ENCODE measurements around the gene DCDC1.

Gene DCDC1

DNA sequence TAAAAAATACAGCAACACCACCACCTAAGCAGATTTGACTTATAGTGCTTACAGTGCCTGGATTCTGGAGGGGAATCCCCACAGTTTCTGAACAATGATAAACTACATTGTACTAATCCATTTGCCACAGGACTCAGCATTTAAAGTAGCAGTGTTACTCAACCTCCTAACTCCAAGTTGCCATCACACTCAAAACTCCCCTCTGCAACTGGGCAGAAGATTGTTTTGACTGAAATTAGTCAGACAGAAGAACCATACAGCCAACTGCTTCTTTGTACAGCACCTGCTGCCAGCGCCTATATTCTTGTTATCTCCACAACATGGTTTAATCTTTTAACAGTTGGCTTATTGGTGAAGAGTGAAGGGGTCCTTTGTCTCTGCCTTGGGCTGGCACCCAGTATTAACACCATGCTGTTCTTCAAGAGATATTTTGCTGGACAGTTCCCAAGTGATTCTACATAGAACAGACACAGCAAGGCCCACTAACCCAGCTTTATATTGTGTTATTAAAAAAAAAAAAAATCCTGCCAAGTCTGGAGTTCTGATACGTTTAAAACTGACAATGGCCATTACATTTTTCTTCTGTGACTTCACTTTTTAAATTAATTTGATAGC lies 273.2 kb downstream of the DCDC1 start:
- DNase-seq: no peak

DNA sequence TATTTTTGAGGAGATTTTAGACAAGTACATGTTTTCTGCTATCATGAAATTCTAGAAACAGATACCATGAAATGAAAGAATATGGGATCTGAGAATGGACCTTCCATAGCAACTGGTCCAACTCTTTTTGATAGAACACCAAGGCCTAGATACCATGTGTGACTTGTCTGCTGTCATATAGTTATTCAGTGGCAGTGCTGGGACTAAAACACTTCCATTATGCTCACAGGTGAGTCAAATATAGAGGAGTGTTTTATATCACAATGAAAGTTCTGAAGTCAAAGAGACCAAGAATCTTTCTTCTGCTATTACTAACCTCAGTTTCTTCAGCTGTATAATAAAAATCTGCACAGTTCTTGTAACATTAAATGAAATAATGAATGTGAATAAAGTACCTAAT lies 276.9 kb downstream of the DCDC1 start:
- no peak for DNase-seq

DNA sequence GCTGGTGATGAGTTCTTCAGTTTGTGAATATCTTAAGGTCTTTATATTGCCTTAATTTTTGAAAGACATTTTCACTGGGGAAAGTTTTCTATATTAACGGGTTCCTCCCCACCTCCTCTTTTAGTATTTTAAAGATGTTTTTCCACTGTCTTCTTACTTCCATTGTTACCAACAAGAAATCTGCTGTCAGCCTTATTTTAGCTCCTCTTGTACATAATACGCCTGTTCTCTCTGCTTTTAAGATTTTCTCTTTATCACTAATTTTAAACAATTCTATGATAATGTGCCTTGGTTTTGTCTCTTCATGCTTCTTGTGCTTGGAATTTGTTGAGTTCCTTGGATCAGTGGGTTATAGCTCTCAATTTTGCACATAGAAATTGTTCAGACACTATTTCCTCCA lies 280.4 kb downstream of the DCDC1 start:
- DNase-seq: no peak

DNA sequence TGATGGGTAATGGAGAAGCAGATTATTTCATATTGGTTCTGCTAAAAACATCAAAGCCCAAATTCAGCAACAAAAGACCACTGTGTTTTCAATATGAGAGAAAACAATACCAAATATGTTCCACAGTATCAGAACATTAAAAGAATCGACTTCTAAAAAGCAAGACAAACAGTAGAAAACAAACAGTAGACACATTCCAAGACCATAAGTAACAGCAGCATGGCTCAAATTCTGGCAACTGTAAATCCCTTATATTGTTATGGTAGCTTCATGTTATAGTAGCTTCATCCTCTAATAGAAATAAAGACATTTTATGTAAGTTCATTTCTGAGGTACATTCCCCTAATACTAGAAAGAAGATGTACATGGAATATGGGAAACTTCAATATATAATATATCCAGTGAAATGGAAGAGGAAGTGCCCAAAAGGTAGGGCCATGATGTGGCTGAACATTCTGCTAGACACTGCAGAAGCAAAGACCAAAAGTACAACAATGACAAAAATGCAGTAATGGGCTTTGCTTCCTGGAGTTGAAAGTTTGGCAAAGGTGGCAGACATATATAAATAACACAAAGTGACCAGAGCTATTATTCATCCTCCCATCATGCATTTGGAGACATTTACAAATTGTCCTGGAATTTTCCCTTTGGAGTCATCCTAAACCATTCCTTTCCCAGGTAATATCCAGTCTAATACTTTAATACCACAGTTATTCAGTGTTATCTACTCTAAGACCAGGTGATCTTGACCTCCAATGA lies 299.9 kb downstream of the DCDC1 start:
- DNase-seq: no peak

DNA sequence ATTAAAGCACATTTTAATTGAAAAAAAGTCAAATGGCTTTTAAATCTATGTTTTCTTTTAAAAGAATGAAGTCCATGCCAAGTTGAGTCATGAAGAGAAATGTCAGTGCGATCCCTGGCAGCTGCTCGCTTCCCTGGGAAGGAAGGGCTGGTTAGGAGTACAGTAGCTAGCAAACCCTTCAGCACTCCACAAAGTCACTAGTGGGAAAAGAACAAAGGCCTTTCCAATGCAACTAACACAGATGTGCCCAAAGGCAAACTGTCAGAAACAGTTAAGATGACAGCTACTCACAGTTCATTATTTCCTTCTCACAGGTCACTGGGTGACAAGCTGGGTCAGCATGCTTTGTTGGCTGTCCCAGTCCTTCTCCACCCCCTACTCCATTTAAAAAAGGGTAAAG lies 308.7 kb downstream of the DCDC1 start:
- no peak for DNase-seq

DNA sequence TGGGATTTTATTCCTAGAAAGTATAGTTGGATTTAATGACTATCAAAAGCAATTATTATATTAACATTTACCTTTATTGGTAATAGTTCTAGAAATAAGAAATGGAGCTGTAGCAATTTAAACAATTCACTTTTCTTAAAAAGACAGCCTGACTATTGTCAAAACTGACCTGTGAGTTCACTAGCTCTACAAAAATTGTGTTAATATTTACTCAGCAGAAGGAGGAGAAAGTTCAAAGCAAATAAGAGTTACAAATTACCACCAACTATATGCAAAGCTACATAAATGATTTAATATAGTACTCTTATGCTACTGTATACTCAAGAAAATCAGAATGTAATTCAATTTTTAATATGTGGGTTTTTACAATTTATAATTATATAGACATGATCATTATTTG lies 310.0 kb downstream of the DCDC1 start:
- no peak for DNase-seq

DNA sequence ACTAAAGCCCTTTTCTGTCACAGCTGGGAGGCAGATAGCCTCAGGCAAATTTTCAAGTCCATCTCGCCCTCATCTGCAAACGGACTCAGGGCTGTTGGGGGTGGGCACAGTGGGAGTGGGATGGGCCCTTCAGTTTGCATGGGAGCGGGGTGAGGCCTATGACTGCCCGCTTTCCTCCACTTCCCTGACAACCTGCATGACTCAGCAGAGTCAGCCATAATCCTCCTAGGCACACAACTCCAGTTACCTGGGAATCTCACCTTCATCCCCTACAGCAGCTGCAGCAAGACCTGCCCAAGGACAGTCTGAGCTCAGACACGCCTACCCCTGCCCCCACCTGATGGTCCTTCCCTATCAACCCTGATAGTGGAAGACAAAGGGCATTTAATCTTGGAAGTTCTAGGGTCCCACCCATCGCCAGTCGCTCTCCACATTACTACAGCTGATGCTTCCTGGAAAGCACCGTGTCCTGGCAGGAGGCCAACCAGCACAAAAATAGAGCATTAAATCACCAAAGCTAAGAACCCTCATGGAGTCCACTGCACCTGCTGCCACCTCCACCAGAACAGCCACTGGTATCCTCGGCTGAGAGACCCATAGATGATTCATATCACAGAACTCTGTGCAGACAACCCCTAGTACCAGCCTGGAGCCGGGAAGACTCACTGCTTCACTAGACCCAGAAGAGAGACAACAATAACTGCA lies 319.3 kb downstream of the DCDC1 start:
- no peak for DNase-seq

DNA sequence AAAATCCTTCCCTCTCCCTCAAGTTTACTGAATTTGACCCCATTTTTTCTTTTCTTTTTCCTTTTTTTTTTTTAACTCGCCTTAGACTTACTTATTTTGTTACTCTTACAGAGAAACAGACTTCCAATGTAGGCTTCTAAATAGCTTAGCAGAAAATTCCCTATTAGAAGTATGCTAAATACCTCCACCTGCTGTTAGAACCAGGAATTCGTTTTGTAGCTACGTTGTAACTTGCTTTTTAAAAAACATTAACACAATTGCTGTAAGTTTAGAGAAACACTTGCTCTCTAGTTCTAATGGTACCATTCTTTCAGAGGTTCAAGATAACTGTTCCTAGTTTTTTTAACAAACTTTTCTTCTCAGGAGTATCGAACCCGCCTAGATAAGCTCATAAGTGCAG lies 324.2 kb downstream of the DCDC1 start:
- DNase-seq: peak; percentile 3

DNA sequence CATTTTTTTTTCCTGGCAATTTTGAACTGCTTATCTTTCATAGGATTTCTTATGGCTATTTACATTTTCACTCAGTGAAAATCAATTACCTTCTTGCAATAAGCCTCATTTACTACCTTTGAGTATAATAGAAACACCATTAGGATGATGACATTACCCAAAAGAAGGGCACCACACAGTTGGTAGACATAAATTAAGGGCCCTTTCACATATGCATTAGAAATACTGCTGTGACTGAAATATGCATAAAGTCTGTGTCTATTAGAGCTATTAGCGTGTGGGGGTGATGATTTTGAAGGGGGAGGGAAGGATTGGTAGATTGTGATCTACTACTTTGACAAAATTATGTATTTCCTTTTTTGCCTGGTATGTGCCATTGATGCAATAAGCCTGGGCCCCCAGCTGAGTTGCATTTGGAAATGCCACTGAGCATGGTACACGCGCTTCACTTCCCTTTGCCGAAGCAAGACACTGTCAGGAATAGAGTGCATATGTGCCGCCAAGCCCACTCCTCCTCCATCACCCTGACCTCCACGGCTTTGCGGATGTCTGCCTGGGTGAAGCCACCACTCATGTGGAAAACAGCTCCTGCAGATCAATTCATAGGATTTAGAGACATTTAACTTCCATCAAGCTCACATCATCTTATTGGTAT lies 339.3 kb downstream of the DCDC1 start:
- no peak for DNase-seq

DNA sequence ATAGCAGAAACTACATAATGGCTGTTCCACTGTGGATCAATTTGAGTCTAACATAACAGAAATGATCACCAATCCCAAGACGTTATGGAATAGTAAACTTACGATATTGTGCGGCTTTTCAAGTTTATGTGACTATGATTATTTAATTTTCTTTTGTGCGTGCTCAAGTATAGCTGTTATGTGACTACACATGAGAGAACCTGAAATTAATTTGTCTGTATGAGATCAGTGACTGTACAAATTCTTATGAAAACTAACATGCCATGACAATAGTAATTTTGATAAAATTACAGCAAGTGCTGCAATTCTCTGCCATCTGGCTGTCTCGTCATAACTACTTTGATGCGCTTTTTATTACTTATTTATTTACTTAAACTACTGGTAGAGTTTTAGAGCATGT lies 343.2 kb downstream of the DCDC1 start:
- DNase-seq: no peak

DNA sequence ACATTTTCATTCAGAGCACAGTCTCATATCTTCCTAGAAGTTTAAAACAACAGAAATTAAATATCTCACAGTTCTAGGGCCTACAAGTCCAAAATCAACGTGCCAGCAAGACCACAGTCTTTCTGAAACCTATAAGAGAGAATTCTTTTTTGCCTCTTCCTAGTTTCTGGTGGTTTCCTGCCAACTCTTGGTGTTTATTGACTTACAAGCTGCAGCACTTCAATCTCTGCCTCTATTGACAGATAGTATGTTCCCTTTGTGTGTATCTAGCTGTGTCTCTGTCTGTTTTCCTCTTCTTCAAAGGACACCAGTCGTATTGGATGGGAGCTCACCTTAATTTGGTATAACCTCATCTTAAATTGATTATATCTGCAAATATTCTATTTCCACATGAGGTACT lies 347.5 kb downstream of the DCDC1 start:
- DNase-seq: no peak

DNA sequence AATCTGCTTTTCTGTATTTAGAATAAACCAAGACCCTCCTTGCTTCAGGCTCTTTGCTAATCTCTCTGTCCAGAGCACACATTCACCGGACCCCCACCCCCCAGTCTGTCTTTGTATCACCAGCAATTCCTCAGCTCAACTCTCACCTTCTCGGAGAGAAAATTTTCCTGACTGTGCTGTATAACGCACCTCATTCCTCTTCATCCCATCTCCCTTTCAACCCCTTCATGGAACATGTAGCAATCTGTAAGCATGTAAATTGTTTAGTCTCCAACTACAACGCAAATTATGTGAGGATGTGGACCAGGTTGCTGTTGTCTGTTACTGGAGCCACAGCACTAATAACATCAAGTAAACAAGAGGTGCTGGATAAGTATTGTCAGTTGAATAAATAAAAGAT lies 349.8 kb downstream of the DCDC1 start:
- no peak for DNase-seq

DNA sequence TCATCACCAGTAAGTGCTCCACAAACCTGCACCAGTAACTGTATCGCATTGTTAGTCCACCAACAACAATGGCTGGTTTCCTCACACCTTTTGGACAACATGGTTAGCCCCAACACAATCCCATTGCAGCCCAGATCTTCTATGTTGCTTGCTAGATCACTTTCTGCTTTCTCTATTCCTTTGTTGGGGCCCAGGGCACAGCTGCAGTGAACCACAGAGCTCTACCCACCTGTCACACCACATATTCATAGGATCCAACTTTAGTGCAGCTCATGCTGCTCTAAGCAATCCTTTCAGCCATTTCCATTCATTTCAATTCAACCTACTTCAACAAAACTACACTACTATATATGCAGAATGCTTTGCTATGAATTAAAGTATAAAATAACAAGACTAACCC lies 364.3 kb downstream of the DCDC1 start:
- no peak for DNase-seq

DNA sequence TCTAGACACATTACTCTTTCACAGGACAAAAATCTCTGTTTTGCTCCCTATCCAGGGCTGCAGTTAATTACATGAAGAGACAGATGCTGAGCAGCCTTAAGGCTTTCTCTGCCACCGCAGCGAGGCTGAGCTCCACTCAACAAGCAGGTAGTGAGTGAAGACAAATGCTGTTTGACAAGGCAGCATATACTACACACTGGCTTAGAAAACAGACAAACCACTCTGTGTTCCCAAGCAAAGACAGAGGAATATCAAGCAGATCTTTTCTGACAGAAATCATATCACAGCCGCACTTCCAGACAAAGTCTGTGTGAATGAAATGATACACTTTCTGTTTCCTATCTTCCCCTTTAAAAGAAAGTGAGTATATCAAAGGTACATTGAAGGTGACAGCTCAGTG lies 368.1 kb downstream of the DCDC1 start:
- DNase-seq: no peak

DNA sequence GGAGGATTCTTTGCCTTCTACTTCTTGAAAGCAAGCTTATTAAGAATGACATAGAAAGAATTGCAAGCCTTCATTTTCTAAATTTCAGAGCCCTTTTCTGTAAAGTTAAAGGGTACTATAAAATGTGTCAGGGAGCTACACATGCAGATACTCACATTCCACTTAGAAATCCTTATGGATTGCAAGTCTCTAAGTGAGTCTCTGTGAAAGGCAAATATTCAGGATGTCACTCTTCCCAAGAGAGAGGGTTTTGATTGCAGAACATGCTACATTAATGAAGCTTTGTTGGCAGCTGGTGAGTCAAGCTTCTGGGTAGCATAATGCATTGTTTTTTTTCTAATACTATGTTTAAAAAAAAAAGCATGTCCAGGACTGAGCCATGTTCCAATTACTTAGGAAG lies 369.2 kb downstream of the DCDC1 start:
- no peak for DNase-seq

DNA sequence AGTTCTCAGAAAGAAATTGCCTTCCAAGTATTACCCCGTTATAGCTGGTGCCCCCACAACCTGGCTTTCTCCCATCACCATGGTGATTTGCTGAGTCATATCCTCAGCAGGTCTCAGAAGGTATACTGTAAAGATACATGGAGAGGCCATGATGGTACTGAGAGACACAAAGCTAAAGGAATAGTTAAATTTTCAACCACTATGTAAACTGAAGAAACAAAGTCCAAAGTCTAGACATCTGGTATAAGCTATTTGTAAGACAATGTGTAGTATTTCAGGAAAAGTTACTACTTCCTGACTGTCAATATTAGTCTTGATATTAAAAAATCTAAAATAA lies 377.1 kb downstream of the DCDC1 start:
- no peak for DNase-seq

DNA sequence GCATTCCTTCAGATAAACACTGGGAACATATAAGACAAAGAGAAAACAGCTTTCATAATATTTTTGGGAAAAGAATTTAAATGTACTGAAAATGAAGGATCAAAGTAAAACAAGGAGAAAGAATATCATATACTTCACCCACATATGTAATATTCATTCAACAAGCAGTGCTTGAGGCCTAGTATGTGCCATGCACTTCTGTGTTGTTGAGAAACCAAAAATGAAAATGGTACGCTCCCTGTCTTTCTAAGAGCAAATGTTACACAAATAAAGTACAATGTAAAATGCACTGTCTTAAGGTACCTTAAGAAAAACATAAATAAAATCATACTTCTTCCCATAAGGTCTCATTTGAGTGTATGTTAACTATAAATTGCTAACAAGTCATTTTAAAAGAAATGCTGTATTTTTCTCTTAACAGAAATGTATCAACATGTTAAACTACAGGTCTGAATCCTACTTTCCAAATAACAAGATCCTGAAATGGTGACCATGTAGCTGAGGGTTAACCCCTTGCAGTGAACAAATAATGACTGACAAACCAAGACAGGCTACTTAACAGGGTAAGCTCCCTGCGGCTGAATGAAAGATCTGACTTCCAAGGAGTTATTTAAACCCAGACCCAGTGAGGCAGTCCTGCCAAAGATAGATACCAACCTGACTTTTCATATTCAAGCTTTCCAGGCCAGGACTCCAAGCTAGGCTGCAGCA lies 377.6 kb downstream of the DCDC1 start:
- no peak for DNase-seq

DNA sequence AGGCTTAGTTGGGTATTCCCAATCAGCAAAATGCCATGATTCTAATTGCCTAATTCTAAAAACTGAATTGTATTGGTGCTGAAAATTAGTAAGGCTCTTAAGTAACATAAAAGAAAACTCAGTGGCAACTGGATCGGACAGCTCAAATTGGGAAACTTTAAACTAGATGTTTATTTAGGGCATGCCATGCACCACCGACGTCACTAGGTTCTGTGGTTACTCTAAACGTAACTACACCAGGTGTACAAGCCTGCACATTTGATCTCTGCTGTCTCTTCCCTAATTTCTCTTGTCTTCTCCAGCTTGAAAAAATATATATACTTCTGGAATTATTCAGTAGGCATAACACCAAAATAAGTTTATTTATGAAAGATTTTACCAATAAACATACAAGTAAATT lies 378.2 kb downstream of the DCDC1 start:
- DNase-seq: no peak

DNA sequence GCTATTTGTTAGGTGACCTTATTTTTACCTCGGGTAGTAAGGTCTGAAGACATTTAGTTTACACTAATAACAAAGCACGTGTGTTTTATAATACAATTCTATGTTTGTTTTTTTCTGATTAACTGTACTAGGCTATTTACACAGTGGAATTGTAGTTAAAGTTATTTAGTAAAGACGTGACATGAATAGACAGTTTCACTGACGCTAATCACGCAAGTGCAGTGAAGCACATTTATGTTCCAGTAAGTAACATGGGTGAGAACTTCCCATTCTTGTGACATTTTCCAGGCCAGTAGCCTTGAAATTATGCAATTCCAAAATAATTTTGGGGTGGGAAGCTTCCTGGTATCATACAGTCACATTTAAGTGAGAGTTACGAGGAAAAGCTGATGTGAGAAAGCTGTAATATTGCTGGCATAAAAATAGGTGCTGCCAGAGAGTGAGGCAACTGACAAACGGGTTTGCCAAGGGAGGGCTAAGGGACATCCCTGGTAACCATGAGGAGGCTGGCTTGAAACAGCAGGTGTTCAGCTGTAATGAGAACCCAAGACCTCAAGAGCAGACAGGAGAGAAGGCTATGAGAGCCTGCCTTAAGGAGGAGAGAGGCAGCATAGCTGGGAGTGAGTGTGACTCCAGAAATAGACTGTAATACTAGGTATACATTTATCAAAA lies 378.8 kb downstream of the DCDC1 start:
- no peak for DNase-seq

DNA sequence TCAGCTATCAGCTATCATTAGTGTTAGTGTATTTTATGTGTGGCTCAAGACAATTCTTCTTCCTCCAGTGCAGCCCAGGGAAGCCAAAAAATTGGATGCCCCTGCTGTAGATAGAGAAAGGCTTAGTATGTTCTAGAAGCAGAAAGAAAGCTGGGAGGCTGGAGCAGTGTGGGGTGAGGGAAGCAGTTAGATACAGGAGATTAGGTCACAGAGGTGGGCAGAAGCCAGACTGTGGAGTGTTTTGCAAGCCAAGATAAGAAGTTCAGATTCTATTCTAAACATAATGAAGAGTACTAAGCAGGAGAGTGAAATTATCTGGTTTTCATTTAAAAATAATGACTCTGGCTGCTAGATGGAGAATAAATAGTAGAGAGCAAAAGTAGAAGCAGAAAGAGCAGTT lies 381.7 kb downstream of the DCDC1 start:
- DNase-seq: no peak

DNA sequence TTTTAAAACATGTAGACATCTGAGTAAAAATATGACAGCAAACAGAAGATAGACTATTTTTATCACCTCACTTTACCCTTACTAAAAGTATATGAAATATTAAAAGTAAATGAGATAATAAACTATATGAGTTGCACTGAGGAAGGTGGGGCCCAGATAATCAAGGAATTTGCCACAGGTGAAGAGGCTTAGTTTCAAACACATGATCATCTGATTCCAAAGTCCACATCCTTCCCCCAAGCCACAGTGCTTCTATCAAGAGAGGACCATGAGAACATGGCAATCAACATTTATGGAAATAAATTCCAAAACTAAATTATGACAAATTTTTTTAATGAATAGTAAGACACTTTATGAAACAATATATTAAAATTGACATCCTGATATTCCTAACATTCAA lies 384.0 kb downstream of the DCDC1 start:
- no peak for DNase-seq

DNA sequence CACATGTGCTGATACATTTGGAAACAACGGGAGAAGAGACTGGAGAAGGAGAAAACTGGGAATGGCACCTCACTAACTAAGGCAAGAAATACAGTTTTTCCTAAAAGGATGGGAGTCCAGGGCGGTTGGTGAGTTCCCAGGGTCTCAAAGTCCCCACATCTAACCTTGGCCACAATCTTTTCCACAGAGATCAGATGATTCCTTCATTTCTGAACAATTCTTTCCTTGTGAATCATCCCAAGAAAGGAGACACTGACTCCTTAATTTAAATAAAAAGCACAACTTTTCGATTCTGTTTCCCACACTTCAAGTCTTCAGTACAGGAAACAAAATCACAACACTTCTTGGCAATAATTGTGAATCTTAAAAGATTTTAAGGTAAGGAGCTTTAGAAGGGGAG lies 384.7 kb downstream of the DCDC1 start:
- DNase-seq: no peak

DNA sequence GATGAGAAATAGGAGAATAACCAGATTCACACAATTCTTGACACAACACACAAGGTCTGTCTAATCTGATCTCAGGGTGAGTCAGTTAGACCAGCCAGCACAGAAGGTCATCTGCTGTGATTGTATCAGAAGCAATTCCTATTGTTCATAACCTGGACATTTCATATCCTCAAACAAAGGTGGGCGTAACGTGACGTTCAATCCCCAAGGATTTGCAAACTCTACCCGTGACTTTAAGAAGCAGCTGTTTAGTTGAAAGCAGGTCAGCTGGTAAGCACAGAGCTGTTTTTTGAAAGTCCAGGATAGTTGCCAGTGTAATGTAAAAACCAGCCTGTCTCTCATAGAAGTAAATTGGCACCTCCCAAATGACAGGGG lies 385.1 kb downstream of the DCDC1 start:
- no peak for DNase-seq

All from suppressor macrophage treated with lipopolysaccharide for 4 hours (primary cell).